Stimulated activated CD4-positive, alpha-beta T cell treated with anti-CD3 and anti-CD28 coated beads, Interleukin-15, amount 100 ng/mL, for 48 hours (primary cell): Measurements from ENCODE around the gene THRAP3.
"Not testable (repeated sequence)": the region's sequence is repeated elsewhere in the genome, so short reads cannot be mapped to it uniquely, and the experiment has no call there.

Source experiments
- DNase-seq, 2 donors: peaks; one replicate each; pipeline ENCODE4 v3.0.0-alpha.2; 2020; ENCODE audit warnings: low read depth in 2 of 2

Gene THRAP3, protein sequence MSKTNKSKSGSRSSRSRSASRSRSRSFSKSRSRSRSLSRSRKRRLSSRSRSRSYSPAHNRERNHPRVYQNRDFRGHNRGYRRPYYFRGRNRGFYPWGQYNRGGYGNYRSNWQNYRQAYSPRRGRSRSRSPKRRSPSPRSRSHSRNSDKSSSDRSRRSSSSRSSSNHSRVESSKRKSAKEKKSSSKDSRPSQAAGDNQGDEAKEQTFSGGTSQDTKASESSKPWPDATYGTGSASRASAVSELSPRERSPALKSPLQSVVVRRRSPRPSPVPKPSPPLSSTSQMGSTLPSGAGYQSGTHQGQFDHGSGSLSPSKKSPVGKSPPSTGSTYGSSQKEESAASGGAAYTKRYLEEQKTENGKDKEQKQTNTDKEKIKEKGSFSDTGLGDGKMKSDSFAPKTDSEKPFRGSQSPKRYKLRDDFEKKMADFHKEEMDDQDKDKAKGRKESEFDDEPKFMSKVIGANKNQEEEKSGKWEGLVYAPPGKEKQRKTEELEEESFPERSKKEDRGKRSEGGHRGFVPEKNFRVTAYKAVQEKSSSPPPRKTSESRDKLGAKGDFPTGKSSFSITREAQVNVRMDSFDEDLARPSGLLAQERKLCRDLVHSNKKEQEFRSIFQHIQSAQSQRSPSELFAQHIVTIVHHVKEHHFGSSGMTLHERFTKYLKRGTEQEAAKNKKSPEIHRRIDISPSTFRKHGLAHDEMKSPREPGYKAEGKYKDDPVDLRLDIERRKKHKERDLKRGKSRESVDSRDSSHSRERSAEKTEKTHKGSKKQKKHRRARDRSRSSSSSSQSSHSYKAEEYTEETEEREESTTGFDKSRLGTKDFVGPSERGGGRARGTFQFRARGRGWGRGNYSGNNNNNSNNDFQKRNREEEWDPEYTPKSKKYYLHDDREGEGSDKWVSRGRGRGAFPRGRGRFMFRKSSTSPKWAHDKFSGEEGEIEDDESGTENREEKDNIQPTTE

DNA sequence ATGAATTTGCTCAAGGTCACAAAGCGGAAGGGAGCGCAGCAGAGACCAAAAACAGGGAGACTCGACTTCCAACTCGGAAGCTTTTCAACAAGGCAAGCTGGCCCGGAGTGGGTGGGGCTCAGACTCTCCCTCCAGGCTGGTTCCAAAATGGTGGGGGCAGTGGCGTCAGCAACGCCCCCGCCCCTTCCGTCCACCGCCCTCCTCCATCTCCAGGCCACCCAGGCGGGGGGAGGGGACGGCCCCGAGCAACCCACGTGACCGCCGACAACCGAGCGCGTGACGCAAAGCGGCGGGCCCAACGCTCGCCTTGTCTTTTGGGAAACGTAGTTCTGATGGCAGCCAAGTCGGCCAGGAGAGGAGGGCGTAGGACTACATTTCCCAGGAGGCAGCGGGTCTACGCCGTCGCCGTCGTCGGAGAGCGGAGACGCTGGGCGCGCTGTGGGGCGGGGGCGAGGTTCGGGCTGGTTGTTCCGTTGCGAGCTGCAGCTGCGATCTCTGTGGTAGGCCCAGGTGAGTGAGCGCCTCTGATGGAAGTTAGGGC lies at the start of gene THRAP3:
TSS of gene THRAP3 (plus strand) at position 448 of the 541 bp plus-strand sequence. CDS start 58,121 bp downstream, outside the sequence.
- DNase-seq: peak; percentile 99

DNA sequence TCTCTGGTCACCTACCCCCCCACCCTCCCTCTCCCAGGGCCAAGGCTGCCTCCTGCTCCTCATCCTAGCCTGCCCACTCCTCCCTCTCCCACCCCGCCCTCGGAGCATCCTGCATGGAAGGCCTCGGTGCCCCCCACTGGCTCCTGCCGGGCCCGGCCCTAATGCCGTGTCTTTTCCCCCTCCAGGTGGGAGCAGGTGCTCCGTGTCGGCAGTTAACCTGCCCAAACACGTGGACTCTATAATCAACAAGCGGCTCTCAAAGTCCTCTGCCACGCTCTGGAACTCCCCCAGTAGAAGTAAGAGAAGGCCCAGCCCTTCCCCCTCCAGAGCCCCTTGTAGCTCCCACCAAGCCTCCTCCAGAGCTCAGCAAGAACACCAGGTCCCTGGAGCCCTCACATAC lies 49.5 kb upstream of the THRAP3 start:
- DNase-seq: no peak

DNA sequence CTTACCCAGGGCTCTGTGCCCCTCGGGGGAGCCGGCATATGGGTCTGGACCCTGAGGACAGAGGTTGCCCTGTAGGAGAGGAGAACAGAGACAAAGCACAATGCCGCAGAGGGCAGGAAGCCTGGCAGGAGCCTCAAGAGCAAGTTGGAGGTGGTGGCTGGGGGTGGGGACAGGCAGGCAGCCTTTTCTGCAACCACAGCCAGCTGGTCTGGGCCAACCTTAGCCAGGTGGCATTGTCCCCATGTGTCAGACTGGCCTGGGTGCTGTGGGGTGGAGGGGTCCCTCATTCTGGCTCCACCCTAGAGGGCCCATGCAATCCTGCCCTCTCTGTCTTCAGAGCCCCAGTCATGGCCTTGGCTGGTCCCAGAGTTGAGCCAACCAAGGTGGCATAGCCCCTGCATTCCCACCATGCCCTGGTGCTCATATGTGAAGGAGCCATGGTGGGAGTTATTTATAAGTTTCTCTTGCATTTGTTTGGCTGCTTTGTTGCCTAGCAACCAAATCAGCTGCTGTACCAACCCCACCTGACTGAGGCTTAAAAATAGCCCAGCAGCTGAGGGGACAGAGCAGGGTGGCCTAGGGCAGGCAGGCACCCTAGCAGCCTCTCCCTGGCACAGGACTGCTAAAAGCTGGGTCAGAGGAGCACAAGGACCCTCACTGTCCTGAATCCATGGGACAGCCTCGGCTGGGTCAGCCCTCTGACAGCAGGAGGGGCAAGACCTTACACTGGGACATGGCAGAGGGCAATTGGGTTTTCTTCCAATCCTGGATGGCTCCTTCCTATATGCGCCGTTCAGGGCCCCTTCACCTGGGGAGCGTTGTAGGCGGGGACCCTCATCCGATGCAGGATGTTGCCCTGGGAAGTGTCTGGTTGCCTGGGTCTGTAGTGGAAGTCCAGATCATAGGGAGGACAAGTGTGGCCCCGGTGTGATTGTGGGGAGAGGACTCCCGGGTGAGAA lies 48.8 kb upstream of the THRAP3 start:
- DNase-seq: no peak

DNA sequence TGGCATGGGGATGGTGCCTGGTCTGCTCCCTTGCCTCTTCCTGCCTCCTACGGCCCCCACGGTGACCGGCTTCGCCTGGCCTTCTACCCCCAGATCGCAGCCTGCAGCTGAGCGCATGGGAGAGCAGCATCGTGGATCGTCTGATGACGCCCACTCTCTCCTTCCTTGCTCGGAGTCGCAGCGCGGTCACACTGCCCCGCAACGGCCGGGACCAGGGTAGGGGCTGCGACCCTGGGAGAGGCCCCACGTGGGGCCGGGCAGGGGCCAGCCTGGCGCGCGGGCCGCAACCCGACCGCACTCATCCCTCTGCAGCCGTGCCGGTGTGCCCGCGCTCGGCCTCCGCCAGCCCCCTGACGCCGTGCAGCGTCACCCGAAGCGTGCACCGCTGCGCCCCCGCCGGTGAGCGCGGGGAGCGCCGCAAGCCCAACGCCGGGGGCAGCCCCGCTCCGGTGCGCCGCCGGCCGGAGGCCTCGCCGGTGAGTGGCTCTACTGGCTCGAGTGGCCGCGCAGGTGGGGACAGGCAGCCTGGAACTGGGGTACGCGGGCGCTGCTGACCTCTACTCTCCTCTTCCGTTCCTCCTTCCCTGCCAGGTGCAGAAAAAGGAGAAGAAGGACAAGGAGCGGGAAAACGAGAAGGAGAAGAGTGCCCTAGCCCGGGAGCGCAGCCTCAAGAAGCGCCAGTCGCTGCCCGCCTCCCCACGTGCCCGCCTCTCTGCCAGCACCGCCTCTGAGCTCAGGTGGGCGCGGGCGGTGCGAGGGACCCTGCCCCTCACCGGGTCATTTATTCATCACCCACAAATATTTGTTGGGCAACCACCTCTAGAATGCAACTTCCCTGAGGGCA lies 47.9 kb upstream of the THRAP3 start:
- DNase-seq: no peak

DNA sequence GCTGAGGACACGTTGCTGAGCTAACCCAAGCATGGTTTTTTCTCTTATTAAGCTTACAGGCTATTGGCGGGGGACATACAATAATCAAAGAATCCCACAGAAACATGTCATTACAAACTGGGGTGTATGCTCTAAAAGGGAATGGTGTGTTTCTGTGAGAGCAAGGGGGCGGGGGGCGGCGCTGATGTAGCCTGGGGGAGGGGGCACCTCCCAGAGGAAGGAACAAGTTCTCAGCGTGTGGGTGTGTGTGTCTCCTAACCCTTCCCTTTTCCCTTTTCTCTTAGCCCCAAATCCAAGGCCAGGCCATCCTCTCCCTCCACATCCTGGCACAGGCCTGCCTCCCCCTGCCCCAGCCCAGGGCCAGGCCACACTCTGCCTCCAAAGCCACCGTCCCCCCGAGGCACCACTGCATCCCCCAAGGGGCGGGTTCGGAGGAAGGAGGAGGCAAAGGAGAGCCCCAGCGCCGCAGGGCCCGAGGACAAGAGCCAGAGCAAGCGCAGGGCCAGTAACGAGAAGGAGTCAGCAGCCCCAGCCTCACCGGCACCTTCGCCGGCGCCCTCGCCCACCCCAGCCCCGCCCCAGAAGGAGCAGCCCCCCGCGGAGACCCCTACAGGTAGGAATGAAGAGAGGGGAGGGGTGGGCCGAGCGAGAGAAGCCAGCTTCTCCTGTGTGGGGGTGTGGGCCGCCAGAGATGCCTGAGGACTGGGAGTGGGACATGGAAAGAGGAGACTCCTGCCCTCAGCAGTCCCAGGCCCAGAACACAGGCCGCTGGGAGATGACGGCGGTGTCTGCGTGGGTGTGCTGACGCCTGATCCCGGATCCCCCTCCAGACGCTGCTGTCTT lies 46.4 kb upstream of the THRAP3 start:
- DNase-seq: no peak

DNA sequence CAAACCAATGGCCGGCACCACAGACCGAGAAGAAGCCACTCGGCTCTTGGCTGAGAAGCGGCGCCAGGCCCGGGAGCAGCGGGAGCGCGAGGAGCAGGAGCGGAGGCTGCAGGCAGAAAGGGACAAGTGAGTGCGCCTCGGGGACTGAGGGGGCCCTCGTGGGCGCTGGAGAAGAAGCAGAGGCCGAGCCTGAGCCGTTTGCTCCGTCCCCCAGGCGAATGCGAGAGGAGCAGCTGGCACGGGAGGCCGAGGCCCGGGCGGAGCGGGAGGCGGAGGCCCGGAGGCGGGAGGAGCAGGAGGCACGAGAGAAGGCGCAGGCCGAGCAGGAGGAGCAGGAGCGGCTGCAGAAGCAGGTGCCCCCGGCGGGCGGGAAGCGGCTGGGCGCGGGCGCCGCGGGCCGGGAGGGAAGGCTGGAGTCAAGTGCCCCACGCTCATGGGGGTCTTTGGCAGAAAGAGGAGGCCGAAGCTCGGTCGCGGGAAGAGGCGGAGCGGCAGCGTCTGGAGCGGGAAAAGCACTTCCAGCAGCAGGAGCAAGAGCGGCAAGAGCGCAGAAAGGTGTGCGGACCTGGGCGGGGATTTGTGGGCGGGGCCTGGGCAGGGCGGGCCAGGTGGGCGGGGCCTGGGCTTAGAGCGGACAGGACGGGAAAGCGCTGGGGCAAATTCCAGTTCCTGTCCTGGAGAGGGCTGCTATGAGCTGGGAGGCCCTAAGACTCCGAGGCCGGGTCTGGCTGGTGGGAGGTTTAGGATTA lies 45.6 kb upstream of the THRAP3 start:
- no peak for DNase-seq

DNA sequence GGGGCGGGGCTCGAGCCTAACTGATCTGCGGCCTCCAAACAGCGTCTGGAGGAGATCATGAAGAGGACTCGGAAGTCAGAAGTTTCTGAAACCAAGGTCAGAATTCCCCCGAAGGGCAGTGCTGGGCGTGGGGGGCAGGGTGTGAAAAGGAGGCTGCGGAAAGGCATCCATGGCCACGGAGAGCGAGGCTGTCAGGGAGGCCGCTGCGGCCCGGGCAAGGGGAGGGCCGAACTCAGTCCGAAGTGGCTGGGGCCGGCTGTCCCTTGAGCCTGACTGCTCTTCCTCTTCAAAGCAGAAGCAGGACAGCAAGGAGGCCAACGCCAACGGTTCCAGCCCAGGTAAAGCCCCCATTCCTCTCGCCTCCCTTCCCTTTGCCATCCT lies 45.0 kb upstream of the THRAP3 start:
- no peak for DNase-seq

DNA sequence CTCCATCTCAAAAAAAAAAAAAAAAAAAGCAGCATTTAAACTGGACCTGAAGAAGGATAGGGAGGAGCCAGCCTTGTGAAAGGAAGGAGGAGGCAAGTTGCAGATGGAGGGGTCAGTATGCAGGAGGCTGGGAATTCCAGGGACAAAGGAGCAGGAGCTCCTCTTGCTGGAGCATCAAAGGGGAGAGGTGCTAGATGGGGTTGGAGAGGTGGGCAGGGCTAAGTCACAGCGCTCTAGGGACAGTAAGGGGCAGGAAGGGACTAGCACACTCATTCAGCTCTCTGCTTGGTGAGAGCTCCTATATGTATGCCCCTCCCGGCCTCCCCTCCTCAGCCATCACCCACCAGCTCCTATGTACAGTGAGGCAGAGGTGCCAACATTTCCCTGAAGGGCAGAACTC lies 41.5 kb upstream of the THRAP3 start:
- DNase-seq: no peak

DNA sequence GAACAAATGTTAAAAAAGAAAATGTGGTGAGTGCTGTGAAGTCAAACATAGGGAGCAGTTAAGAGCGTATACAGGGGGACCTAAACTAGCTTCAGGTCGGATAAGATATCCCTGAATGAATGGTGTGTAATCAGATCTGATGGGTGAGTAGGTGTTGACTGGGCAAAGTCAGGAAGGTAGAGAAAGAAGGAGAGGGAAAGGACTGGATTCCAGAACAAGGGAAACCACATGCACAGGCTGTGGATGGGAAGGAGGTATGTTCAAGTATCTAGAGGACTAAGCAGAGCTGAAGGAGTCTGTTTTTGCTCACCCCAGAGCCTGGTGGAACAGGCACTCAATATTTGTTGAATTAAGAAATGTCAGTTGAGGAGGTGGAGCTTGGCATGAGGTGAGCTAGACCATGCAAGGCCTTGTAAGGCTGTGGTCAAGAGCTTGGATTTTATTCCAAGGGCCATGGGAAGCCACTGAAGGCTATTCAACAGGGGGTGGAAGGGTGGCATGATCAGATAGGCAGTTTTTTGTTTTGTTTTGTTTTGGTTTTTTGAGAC lies 40.9 kb upstream of the THRAP3 start:
- DNase-seq: no peak

DNA sequence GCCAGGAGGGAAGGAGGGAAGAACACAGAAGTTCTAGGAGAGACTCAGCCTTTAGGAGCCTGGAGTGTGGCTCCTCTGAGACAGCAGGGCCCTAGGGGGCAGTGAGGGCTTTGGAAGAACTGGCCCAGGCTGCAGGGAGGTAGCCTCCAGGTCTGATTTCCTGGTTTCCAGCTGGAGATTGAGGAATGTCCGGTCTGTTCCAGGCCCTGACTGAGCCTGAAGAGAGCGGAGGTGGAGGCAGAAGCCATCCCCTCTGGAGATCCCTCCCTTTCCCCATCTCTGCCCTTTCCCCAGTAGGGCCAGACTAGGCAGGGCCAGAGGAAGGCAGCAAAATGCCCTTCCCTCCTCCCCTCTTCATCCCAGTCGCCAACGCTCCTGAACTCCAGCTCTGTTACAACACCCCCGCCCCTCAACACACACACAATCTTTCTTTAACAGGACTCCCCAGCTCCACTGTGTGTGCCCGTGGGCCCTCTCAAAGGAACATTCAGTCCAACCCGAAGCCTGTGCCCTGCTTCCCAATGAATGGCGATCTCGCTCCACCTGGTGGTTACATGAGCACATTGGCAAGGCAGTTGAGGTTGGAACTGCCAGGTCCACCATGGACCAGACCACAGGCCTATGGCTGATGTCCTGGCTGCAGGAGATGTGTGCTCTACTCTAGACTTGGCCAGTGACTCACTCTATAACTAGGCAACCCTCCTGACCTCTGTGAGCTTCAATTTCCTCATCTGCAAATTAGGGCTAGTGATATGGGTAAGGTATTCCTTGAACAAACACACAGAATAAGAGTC lies 36.2 kb upstream of the THRAP3 start:
- peak; percentile 66 to 75 for DNase-seq

DNA sequence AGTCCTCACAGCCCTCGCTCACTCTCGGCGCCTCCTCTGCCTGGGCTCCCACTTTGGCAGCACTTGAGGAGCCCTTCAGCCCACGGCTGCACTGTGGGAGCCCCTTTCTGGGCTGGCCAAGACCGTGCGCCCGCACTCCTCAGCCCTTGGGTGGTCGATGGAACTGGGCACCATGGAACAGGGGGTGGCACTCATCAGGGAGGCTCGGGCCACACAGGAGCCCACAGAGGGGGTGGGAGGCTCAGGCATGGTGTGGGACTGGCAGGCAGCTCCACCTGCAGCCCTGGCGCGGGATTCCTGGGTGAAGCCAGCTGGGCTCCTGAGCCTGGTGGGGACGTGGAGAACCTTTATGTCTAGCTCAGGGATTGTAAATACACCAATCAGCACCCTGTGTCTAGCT lies 27.4 kb upstream of the THRAP3 start:
- not testable (repeated sequence) for DNase-seq

DNA sequence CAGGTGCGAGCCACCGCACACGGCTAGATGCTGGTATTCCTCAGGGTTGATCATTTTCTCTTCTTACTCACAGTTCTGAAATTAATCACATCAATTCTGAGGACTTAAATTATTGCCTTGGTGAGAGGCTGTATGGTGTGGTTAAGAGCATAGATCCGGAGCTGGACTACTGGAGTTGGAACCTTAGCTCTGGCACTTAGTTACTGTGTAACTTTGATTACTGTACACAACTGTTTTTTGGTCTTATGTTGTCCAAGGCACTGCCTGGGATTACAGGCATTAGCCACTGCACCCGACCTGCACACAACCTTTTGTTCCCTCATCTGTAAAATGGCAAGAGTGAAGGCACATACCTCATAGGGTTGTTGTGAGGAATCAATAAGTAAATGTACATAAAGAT lies 25.6 kb upstream of the THRAP3 start:
- no peak for DNase-seq

DNA sequence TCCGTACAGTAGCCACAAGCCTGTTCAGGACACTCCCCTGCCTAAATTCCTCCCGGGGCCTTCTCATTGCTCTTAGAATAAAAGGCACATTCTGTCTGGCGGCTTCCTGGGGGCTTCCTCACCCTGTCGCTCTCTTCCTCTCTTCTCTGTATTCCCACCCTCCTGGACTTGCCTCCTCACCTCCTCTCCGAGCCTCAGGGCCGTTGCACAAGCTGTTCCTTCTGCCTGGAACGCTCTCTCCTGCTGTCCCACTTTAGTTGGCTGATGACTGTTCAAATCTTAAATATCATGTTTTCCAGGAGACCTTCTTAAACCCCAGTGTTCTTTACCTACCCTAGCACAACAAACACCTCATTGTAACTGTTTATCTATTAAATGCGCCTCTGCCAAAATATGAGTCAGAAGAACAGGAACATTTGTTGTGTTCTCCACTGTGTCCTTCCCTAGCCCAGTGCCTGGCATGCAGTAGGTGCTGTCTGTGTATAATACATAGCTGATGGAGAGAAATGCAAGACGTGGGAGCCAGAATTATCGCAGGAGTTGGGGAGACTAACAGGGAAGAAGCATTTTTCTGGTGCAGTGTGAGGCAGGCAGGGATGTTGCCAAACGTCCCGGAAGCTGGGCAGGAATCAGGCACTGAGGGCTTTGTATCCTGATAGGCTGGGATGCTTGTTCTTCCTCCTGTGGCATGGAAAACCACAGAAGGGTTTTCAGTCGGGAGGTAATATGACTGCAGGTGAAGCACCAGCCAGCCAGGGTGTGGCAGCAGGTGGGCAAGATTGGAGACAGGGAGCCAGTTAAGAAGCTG lies 24.1 kb upstream of the THRAP3 start:
- DNase-seq: no peak

DNA sequence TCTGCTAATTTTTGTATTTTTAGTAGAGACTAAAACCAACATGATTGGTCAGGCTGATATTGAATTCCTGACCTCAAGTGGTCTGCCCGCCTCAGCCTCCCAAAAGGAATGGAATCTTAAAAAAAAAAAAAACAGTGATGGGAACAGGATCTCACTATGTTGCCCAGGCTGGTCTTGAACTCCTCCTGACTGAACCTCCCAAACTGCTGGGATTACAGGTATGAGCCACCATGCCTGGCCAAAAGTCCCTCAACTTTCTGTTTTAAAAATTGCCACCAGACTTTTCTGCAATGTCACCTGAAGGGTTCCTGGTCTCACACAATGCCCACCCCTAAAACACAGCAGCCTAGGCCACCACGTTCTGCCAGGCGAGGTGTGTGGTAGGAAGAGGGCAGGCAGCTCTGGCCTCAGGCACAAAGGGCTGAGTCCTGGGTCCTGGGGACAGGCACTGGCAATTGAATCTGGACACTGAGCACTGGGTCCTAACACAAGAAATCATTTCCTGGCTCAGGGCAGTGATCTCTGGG lies 21.2 kb upstream of the THRAP3 start:
- no peak for DNase-seq

DNA sequence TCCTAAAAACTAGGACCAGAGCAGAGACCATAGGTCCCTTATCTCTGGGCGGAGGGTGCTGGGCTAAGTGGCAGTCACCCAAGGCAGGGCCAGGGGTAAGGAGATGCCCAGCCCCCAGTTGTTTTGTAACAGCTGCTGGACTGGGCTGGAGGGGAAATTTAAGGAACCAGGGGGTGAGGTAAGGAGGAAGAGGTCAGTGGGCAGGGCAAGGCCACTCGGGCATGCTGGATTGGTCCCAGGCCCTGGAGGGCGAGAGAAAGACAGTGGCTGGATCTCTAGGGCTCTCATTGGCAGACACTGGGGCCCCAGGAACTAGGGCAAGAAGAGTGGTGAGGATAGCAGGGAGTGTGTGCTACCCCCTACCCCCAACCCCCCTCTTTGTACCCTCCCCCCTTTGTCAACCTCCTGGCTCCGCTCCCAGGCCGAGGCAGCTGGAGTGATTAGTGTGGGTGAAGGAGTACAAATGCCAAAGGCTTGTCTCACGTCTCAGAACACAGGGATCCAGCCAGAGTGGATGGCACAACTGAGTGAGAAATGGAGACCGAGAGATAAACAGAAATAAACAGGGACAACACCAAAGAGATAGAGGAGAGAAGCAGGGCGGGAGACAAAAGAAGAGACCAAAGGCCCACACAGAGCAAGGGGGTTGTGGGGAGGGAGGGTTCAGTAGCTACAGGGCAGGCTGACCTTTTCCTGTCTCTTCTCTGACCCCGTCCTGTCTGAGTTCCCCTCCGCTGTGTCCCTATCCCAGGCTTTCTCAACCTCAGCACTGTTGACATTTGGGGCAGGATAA lies 20.5 kb upstream of the THRAP3 start:
- no peak for DNase-seq
